ENCODE results near the gene MYH14.

The MYH14 gene

GRCh38 chr19:50358483-50359327 lies 155.3 kb downstream of the MYH14 start:
- peak in 49 of 58 donors; percentile 10 to 67 (median 41) for DNase-seq

GRCh38 chr19:50359328-50359818 lies 156.0 kb downstream of the MYH14 start:
- DNase-seq: no peak
